GM21737 (cell line): ENCODE results near the gene PCBP3.
"Not testable (repeated sequence)": the region's sequence is repeated elsewhere in the genome, so short reads cannot be mapped to it uniquely, and the experiment has no call there.

ENCODE experiments used
- ATAC-seq: cut with Tn5 transposase; IDR thresholded peaks from one replicate; pipeline ENCODE4 v1.9.1; 2021; ENCODE audit warnings: mild to moderate bottlenecking, moderate library complexity; ENCODE audit not compliant: unreplicated experiment

PCBP3 gene

DNA sequence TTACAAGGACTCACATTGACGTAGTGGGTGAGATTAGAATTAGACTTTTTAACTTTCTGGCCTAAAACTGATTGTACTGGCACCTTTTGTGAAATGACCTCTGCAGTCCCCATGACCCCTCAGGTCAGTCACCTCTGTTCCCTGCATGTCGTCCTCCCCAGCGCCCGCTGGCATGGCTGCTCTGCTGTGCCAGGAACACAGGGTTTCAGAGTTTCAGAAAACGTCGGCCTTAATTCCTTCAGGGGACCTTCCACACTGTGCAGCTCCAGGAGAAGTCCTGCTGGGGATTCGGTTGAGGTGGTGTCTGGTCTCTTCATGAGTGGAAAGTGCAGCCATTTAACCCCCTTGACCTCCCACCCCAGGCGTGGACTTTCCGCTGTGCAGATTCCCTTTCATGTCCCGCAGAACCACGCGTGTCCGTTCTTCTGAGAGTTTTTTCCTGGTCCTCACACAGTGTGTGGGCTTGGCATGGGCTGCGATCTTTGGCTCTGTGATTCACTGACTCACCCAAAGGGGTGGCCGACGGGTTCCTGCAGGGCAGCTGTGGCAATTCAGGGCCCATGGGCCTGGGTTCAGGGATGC lies 179.7 kb downstream of the PCBP3 start:
- ATAC-seq: no peak

GRCh38 chr21:45824546-45825215 lies 181.2 kb downstream of the PCBP3 start:
- ATAC-seq: no peak

DNA sequence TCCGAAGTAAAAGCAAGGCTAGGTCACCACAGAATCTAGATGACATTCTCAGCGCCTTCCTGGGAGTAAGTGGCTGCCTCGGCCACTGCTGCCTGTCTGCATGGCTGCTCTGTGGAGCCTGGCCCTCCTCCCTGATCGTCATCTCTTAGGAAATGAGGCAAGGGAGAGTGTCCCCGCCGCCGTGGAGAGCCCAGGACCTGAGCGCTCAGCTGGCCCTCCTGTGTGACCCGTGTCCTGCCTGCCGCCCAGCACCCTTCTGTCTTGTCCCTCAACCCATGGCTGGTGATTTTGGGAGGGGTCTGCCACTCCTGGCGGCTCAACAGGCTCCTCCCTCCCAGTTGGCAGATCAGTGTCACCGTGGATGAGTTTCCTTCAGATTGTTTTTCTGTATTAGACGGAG lies 181.7 kb downstream of the PCBP3 start:
- ATAC-seq: no peak

- no peak for ATAC-seq
Measured at GRCh38 chr21:45826676-45827301, 183.3 kb downstream of the PCBP3 start.

GRCh38 chr21:45827302-45827692 lies 183.8 kb downstream of the PCBP3 start:
- ATAC-seq: no peak

DNA sequence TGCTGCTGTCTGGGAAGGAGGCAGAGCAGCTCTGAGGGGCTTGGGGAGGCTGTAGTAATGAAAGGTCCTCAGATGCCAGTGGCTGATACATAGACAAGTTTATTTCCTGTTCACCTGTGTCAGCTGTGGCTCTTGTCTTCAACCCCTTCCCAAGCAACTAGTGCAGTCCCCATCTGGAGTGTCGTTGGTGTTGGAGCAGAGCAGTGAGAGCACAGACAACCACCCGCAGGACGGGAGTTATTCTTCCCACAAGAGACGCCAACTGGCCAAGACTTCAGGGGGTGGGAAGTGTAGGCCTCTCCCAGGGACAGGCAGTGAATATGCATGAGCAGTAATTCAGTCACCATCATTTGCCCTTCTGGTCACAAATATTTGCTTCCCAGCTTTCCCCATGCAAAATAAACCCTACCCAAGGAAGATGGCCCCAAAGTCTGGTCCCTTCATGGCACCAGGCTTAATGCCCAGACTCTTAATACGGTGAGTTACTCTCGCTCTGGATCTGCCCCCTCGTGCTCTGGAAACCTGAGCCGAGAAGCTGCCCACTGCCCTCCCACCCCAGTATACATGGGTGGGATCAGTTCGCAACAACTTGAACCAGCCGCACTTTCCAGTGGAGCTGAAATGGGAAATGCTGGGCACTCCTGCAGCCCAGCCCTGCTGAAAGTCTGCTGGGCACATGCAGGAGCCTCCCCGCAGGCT lies 184.5 kb downstream of the PCBP3 start:
- ATAC-seq: no peak

DNA sequence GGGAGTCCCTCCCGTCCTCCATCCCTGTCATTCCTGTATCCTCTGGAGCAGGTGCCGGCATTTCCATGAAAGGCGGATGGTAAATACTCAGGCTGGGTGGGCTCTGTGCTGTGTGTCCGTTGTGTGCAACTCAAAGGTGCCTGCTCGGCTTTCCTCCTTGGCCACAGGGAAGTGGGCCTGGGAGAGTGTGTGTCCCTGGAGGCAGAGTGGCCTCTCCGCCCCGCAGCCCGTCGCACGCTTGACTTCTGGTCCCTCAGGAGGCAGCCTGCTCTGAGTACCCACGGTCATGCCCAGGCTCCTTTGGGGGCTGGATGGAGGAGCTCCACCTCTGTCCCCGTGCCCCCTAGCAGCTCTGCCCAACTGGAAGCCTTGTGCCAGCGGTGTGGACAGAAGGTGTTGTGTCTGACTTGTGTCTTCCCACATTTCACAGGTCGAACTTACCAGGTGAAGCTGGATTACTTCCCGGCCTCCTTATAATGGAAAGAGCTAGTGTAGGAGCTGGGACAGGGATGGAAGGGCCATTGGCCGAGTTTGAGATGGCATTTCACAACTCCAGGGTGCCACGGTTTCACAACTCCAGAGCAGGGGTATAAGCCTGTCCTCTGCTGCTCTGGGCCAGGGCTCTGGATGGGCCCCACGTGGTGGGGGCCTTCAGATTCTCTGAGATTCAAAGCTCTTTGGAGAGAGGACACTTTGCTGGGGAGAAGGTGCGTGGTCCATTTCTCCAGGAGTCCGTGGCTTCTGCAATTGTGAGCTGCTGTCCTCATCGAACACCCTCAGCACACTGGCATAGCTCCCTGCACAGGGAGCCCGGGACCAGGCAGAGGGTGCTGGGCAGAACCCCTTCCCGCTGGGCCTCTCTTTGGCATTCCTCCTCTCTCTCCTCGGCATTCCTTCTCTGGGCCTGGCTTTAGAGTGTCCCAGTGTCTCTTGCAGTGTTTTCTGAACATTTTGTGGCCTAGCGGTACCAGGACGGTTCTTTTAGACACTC lies 185.3 kb downstream of the PCBP3 start:
- ATAC-seq: no peak

- no peak for ATAC-seq
Measured at GRCh38 chr21:45829668-45830067, 186.1 kb downstream of the PCBP3 start.

- ATAC-seq: no peak
Measured at GRCh38 chr21:45830221-45830640, 186.7 kb downstream of the PCBP3 start.

GRCh38 chr21:45830720-45831366 lies 187.3 kb downstream of the PCBP3 start:
- ATAC-seq: no peak

GRCh38 chr21:45831991-45832740 lies 188.6 kb downstream of the PCBP3 start:
- no peak for ATAC-seq

DNA sequence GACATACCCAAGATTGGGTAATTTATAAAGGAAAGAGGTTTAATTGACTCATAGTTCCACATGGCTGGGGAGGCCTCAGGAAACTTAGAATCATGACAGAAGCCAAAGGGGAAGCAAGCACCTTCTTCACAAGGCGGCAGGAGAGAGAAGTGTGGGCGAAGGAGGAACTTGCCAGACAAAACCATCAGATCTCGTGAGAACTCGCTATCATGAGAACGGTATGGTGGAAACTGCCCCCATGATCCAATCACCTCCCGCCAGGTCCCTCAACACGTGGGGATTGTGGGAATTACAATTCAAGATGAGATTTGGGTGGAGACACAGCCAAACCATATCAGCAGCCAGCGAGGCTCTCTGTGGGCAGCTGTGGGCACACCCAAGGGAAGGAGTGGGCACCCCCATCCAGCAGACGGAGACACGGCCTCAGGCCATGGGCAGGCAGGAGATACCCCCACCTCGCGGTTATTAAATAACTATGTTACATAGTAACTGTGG lies 189.3 kb downstream of the PCBP3 start:
- ATAC-seq: not testable (repeated sequence)

DNA sequence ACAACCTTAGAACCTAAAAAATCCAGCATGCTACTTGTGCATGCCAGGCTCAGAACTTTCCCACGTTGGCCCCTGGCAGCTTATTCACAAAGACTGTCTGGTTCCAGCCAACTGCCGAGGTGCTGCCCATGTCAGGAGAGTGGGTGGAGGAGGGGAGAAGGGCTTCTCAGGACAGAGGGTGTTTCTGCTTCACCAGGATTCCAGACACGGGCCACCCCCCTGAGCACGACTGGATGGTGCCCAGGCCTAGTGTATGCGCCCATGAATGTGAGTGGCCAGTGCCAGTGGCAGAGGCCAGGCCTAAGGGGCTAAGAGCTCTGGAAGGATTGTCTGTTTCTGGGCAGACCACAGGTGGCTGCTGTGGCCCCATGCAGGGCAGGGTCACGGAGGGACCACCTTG lies 189.9 kb downstream of the PCBP3 start:
- ATAC-seq: no peak

DNA sequence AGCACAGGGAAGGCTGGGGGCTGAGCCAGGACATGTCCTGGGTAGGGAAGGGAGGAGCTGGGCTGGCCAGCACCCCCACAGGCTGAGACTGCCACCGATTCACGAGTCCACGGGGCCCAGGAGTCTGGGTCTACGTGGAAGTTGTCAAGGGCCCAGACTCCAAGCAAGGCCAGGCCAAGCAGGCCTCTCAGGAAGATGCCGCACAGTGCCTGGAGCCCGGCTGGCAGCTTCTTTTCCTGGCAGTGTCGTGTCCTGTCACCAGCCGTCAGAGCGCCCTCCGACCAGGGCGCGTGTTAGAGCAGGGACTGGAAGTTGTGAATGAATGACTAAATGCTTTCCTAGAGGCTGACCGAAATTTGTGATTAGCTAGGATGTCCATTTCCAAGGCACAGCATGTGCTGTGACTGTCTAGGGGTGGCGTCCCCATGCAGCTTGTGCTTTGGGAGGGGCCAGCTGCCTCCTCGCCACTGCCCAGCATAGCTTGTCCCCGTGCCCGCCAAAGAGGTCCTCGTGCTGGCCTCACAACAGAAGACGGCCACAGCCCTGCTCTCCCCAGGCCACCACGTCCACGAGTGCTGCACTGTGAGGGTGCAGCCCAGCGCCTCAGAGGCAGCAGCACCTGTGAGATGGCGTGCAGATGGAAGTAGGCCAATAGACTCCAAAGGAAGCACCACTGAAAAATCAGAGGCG lies 190.6 kb downstream of the PCBP3 start:
- ATAC-seq: no peak

GRCh38 chr21:45834821-45835293 lies 191.3 kb downstream of the PCBP3 start:
- no peak for ATAC-seq

GRCh38 chr21:45835301-45836267 lies 192.1 kb downstream of the PCBP3 start:
- ATAC-seq: no peak

GRCh38 chr21:45836268-45836655 lies 192.7 kb downstream of the PCBP3 start:
- ATAC-seq: no peak
